ENCODE results near the gene KLHL4. TPM values are rescaled to one million over a fixed set of nuclear protein-coding genes. Genes with fewer than 3 reads are reported as not detected.
"Not testable (repeated sequence)": the region's sequence is repeated elsewhere in the genome, so short reads cannot be mapped to it uniquely, and the experiment has no call there.

KLHL4 gene
- total RNA-seq, 1 donor from 2014 or later: not detected

DNA sequence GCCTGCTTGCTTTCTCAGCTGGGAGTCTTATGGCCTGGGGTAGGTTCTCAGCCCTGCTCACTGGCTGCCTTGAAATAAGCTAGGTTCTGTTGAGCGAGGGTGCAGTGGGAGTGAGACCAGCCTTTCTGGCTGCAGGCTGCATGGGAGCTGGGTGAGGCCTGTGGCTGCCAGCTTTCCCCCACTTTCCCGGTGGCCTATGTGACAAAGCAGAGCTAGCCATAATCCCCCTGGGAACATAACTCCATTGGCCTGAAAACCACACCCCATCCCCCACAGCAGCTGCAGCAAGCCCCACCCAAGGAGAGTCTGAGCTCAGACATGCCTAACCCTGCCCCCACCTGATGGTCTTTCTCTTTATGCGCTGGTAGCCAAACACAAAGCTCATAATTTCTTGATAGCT lies 118.9 kb downstream of the KLHL4 start:
- H3K4me3 Mint-ChIP-seq: no peak overlapping the region
- no peaks in the 10 kb centered on the region for H3K4me1 Mint-ChIP-seq
- CTCF ChIA-PET: no interaction called here
- H3K27ac Mint-ChIP-seq: no peak overlapping the region
- ATAC-seq (ENCODE audit: low read depth) (no peak), DNase-seq (no peak)
- no peaks in the 10 kb centered on the region for H3K27me3 Mint-ChIP-seq
- TF ChIP-seq, protein P1, sequence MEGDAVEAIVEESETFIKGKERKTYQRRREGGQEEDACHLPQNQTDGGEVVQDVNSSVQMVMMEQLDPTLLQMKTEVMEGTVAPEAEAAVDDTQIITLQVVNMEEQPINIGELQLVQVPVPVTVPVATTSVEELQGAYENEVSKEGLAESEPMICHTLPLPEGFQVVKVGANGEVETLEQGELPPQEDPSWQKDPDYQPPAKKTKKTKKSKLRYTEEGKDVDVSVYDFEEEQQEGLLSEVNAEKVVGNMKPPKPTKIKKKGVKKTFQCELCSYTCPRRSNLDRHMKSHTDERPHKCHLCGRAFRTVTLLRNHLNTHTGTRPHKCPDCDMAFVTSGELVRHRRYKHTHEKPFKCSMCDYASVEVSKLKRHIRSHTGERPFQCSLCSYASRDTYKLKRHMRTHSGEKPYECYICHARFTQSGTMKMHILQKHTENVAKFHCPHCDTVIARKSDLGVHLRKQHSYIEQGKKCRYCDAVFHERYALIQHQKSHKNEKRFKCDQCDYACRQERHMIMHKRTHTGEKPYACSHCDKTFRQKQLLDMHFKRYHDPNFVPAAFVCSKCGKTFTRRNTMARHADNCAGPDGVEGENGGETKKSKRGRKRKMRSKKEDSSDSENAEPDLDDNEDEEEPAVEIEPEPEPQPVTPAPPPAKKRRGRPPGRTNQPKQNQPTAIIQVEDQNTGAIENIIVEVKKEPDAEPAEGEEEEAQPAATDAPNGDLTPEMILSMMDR (IDR thresholded peaks at IDR 0.05): no peak
- POLR2A ChIA-PET: no interaction called here
- H3K36me3 Mint-ChIP-seq (ENCODE audit: low read depth): no peaks in the 10 kb centered on the region
- intact Hi-C loops (cut with micrococcal nuclease): no loop called here
- H3K9me3 Mint-ChIP-seq: no peaks in the 10 kb centered on the region

DNA sequence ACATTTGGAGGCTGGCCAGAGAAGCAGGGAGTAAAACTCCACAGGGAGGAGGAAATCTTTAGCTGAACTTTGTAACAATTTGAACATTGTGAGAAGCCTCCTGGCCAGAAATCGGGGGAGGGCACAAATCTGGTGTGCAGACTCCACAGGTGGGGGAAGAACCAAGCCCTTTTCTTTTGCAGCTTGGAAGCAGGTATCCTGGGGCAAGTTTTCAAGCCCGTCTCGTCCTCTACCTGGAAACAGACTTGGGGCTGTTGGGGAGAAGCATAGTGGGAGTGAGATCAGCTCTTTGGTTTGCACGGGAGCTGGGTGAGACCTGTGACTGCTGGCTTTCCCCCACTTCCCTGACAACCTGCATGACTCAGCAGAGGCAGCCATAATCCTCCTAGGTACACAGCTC lies 123.8 kb downstream of the KLHL4 start:
- intact Hi-C loops (cut with micrococcal nuclease); ATAC-seq (ENCODE audit: low read depth); H3K4me1 Mint-ChIP-seq; H3K27ac Mint-ChIP-seq; POLR2A ChIA-PET; CTCF ChIA-PET; H3K4me3 Mint-ChIP-seq; H3K27me3 Mint-ChIP-seq; H3K9me3 Mint-ChIP-seq; H3K36me3 Mint-ChIP-seq (ENCODE audit: low read depth); DNase-seq: not testable (repeated sequence)

DNA sequence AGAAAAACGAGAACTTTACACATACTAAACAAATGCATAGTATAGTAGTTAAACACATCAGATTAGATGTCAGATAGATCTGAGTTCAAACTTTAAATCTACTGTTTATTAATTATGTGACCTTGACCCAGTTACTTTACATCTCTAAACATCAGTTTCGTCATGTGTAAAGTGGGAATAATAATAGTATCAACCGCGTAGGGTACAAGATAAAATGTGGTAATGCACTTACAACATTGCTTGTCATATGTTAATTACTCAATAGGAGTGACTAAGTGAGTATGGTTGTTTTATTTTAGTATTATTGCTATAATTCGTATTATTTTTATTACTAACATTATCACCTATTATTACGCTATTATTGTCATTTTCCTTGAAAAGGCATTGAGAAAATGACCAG lies 144.2 kb downstream of the KLHL4 start:
- Mint-ChIP-seq H3K36me3 (ENCODE audit: low read depth) (no peaks in the 10 kb centered on the region), H3K27me3 (no peaks in the 10 kb centered on the region), H3K9me3 (no peaks in the 10 kb centered on the region), H3K27ac (no peak overlapping the region), H3K4me3 (no peak overlapping the region), H3K4me1 (no peaks in the 10 kb centered on the region)
- DNase-seq (no peak), ATAC-seq (ENCODE audit: low read depth) (no peak)
- TF ChIP-seq, protein P1 (IDR thresholded peaks at IDR 0.05): no peak
- intact Hi-C loops (cut with micrococcal nuclease): no loop called here
- POLR2A ChIA-PET: no interaction called here
- CTCF ChIA-PET: no interaction called here

DNA sequence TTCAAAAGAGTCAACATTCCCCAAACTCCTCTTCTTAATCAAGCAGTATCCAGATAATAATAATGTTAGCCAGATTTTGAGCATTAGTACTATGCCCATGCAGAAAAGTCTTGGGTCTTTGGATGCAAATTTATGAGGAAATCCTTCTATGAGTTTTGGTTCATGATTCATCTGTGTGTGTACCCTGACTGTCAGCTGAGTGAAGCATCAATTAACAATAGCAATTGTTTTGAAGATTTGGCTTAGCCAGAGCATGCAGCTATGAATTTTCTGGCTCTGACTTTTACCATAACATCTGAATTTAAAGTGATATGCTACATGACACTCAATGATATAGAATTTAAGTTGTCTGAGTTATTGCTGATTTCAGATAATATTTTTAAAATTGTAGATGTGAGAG lies 145.8 kb downstream of the KLHL4 start:
- ATAC-seq (ENCODE audit: low read depth): no peak
- intact Hi-C loops (cut with micrococcal nuclease): no loop called here
- Mint-ChIP-seq H3K27ac (no peak overlapping the region), H3K4me1 (no peaks in the 10 kb centered on the region), H3K27me3 (no peaks in the 10 kb centered on the region), H3K4me3 (no peak overlapping the region), H3K9me3 (no peaks in the 10 kb centered on the region), H3K36me3 (ENCODE audit: low read depth) (no peaks in the 10 kb centered on the region)
- ChIA-PET CTCF (no interaction called here), POLR2A (no interaction called here)
- DNase-seq: no peak
- TF ChIP-seq, protein P1 (IDR thresholded peaks at IDR 0.05): no peak

DNA sequence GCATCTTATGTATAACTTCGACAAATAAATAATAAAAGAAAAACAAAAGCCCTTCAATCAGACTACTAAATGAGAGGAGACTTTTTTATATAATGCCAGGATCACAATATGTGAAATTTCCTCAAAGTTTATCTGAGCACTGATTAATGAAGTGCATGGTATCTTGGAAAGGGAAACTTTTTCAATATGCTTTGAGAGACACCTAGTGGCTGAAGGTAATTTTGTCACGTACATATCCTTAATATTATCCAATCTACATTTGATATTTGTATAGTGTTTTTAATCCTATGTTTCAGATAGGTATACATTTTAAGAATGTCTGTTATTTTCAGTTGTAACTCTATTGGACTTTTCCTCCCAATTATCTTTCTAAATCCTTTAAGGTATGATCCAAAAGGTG lies 146.8 kb downstream of the KLHL4 start:
- DNase-seq (no peak), ATAC-seq (ENCODE audit: low read depth) (no peak)
- CTCF ChIA-PET: no interaction called here
- POLR2A ChIA-PET: no interaction called here
- H3K4me1 Mint-ChIP-seq: no peaks in the 10 kb centered on the region
- H3K27me3 Mint-ChIP-seq: no peaks in the 10 kb centered on the region
- no peak overlapping the region for H3K27ac Mint-ChIP-seq
- TF ChIP-seq, protein P1 (IDR thresholded peaks at IDR 0.05): no peak
- intact Hi-C loops (cut with micrococcal nuclease): no loop called here
- no peaks in the 10 kb centered on the region for H3K9me3 Mint-ChIP-seq
- H3K4me3 Mint-ChIP-seq: no peak overlapping the region
- H3K36me3 Mint-ChIP-seq (ENCODE audit: low read depth): no peaks in the 10 kb centered on the region

DNA sequence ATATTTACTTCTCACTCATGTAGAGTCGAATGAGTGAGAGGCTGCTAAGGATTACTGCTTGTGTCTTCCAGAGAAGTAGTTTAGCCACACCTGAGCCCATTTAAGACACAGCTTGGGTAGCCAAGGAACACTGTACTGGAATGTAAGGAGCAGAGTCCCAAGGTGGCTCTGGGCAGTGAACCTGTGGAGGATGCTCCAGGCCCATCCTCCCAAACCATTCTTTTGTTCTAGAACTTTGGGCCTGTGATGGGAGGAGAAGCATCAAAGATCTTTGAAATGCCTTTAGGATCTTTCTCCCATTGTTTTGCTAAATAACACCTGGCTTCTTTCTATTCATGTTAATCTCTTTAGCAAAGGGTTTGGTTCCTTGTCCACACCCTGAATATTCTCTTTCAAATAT lies 162.2 kb downstream of the KLHL4 start:
- intact Hi-C loops (cut with micrococcal nuclease): no loop called here
- no peaks in the 10 kb centered on the region for H3K4me1 Mint-ChIP-seq
- ChIA-PET CTCF (no interaction called here), POLR2A (no interaction called here)
- H3K27ac Mint-ChIP-seq: no peak overlapping the region
- H3K36me3 Mint-ChIP-seq (ENCODE audit: low read depth): no peaks in the 10 kb centered on the region
- no peaks in the 10 kb centered on the region for H3K9me3 Mint-ChIP-seq
- ATAC-seq (ENCODE audit: low read depth) (no peak), DNase-seq (no peak)
- no peaks in the 10 kb centered on the region for H3K27me3 Mint-ChIP-seq
- TF ChIP-seq, protein P1 (IDR thresholded peaks at IDR 0.05): no peak
- no peak overlapping the region for H3K4me3 Mint-ChIP-seq

All from activated B cell treated with CpG ODN at 0.5 μM for 24 hours (primary cell).